Renal pelvis (tissue), 4 donors: ENCODE measurements around the gene FHAD1. TPM values are rescaled to one million over a fixed set of nuclear protein-coding genes. Genes with fewer than 3 reads are reported as not detected.
"Not testable (repeated sequence)": the region's sequence is repeated elsewhere in the genome, so short reads cannot be mapped to it uniquely, and the experiment has no call there.

Experiments used
- DNase-seq: peaks from one replicate; pipeline ENCODE4 v3.0.0-alpha.2; 2013
- polyA plus RNA-seq, 3 donors: library from polyadenylated mRNA; unstranded; fragments of 120-200 nt; gene quantifications; one replicate each; pipeline ENCODE4 v1.2.1, GENCODE V29; 2013; ENCODE audit not compliant: insufficient read length in 3 of 3

FHAD1 gene
- polyA plus RNA-seq, 3 donors, result 2.9 to 4.7 (median 3.5) TPM

DNA sequence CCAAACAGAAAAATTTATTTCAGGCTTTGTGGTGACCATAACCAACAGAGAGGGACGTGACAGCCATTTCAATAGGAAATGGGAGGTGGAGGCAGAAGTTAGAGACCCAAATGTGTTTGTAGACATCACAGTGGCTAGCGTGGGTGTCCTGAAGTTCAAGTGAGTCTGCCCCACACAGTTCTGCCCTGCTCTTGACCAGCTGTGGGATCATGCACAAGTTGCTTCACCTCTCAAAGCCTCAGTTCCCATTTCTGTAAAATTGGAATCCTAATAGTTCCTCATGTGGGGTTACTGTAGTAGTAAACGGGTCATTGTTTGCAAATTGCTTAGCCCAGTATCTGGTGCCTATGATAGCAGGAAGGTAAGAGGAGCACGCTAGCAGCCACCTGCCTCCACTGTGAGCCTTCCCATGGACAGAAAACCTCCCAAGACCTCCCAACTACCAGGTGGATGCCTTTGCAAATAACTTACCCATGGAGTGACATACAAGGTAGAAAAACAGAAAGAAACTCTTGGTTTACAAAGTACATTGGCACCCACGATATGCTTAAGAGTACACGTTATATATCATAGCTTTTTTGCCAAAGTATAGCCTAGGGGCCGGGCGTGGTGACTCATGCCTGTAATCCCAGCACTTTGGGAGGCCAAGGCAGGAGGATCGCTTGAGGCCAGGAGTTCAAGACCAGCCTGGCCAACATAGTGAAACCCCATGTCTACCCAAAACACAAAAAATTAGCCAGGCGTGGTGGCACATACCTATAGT is 29.1 kb downstream of the FHAD1 start:
- DNase-seq, result no peak

DNA sequence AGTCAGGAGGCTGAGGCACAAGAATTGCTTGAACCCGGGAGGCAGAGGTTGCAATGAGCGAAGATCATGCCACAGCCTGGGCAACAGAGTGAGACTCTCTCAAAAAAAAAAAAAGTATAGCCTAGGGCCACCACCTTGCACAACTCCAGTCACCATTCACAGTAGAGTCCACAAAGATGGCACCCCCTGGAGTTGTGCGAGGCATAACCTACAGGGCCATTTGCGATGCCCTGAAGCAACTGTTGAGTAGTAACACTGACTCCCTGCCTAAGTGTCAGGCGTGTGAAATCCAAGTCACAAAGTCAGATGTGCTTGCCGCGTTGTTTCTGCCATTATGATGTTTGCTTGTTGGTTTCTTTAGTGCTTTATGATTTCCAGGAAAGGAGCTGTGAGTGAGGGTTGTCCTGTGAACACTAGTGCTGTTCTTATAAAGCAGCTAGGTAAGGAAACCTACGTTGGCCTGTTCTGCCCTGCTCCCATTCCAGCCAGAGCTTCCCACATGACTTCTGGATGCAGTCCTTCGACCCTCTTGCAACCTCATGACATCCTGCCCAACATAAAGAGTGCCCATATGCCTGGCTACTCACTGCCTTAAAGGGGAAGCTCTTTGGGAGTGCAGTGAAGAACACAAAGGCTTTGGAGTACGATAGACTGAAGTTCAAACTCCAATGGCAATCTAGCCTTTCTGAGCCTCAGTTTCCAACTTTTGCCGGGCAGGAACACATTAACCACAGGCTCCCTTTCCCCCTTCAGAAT is 29.8 kb downstream of the FHAD1 start:
- DNase-seq, result no peak

DNA sequence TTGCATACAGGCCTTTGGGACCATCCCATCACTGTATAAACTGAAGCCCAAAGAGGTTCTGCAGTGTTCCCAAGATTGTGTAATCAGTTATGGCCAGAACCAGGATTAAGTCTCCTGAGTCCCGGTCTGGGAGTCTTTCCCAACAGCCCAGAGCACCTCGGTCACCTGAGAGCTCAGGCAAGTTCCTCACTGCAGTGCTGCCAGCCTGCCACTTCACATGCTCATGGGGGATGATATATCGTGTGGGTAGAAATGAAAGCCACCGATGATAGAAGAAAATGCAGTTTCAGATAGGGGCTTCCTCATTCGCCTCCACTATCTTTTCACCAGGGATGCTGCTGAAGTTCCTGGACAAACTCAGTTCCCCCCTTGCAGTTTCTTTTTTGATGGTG is 30.4 kb downstream of the FHAD1 start:
- no peak for DNase-seq

DNA sequence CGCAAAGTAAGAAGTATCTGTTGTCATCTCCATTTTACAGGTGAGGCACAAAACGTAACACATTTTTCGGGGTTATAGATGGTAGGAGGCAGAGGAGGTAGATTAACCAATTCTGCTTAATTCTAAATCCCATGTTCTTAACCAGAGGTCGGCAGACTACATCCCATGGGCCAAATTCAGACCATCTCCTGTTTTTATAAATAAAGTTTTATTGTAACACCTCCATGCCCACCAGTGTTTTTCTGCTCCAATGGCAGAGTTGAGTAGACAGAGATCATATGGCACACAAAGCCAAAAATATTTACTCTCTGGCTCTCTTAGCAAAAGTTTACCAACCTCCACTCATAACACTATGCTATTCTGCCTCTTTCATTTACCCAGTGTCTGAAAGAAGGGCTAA is 30.9 kb downstream of the FHAD1 start:
- DNase-seq, result no peak

DNA sequence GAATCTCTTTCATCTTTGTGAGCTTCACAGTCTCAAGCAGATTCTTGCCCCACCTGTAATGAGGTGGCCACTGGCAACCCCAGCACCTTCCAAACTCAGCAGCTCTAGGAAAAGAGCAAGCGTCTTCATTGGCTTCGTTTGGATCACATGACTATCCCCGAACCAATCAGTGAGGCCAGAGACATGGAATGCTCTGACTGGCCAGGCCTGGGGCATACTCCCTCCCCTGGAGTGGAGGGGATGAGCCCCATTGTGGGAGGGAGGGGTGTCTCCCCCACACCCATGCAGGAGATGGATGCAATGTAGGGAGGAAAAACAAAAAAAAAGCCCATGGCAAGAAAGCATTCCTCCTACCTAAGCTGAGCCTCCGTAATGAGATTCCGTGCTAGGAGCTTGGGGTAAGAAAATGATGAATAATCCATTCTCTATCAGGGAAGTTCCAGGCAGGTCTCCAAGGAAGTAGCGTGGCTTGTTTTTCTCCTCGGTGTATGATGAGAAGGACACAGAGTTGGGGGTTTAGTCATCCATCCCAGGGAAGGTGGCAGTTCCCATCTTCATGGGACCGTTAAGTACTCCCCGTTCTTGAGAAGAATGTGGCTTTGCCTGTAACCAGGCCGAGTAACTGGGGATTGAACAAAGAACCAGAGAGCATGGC is 32.7 kb downstream of the FHAD1 start:
- no peak for DNase-seq

DNA sequence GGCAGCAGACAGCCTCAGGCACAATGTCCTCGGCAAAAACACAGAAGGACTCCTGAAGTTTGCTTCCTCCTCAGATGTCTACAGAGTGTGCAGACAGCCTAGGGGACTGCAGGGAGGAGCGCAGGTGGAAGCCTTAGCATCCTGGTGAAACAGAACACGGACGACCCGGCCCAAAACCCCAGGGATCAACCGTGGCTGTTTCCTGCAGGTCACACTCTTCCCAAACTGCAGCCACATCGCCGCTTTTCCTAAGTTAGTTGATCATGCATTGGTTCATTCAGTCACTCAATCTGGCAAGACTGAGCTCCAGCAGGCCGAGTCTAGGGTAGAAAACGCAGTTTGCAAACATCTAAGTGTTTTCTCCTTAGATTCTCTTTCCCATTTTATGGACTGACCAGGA is 33.4 kb downstream of the FHAD1 start:
- DNase-seq, result no peak

DNA sequence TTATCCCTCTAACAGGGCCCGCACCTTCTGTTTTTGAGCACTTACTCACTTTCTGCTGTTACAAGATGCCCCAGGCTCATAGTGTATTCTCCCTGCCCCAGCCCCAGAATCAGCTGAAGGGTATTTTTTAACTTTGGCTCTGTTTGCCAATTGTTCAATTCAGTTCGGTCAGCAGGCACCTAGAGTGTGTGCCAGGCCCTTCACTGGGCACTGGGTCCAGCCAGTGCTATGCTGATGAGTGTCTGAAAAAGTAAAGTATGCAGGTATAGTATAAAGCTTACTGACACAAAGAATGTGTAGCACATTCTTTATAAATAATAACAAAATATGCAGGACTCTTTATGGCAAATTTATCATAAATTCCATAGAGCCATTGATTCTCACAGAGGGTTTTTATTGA is 35.0 kb downstream of the FHAD1 start:
- DNase-seq, result no peak

DNA sequence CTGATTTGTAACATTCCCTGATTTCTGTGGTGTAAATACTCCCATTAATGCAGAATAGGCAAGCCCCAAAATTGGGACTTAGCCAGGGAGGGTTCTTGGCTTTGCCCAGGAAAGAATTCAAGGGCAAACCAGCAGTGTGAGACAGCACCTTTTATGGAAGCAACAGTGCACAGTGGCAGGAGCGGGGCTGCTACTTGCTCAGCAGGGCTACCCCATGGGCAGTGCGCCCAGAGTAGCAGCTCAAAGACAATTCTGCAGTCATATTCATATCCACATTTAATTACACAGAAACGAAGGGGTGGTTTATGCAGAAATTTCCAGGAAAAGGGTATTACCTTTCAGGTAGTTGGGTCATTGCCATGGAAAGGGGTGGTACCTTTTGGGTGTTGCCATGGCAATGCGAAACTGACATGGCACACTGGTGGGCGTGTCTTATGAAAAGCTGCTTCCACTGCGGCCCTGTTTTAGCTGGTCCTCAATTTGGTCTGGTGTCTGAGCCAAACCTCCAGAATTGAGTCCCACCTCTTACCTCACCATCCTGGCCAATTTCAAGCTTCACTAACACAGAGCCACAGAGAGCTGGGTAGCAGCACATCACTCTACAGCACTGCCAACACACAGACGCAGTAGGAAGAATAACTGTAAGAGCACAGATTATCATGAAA is 35.9 kb downstream of the FHAD1 start:
- DNase-seq, result no peak

DNA sequence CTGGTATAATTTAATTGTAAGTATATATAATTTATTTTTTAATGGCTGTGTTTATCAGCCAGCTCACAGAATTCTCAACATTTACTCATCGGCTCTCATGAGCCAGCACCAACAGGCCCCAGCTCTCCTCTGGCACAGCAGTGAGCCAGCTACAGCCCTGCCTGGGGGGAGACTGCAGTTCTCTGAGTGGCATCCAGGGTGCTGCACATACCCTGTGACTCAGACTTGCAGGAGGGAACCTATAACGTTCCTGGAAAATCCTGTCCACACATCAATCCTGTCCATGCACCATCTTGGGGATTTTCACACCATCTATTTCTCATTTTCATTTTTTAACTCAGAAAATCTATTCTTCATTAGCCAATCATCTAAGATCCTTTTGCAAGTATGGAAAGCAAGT is 36.5 kb downstream of the FHAD1 start:
- DNase-seq, result no peak

DNA sequence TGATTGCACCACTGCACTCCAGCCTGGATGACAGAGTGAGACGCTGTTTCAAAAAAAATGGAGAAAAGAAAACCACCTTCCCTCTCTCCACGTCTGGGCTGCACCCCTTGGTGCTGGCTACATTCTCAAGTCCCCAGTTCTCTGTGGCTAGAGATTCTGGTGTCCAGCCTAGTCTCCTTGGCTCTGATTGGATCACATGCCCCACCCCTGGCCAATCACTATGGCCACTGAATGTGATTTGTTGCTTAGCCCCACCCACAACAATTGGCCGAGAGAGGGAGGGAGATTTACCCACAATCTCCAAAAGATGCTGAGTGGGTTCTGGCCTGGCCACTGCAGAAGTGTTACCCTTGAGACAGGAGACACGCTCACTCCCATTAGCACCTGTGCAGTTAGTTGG is 39.4 kb downstream of the FHAD1 start:
- DNase-seq, result no peak

DNA sequence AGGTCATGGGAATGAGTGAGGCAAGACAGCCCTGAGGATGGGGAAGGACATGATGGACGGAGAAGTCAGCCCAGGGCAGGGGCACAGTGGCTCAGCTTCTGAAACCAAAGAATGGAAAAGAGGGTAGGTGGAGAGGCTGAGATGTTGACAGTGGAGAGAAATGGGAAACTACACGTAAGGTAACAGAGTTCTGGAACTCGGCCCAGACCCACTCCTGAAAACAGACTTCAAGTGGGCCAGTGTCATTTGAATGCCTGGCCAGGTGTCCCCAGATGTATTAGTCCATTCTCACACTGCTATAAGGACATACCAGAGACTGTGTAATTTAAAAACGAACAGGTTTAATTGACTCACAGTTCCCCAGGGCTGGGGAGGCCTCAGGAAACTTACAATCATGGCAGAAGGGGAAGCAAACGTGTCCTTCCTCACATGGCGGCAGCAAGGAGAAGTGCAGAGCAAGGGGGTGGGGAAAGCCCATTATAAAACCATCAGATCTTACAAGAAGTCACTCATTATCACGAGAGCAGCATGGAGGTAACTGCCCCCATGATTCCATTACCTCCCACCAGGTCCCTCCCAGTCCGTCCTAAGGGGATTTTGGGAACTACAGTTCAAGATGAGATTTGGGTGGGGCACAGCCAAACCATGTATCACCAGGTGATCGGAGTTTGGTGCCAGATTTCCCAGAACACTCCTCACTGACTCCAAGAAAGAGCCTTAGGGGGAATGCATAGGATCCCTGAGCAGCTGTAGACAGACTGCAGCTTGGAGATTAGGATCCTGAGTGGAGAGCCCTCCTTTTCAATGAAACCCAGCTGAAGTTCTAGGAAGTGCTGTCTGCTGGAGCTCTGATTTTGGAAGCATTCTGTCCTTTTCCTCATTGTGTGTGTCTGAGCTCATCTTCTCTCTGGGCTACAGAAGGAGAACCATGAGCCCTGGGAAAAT is 40.3 kb downstream of the FHAD1 start:
- no peak for DNase-seq

DNA sequence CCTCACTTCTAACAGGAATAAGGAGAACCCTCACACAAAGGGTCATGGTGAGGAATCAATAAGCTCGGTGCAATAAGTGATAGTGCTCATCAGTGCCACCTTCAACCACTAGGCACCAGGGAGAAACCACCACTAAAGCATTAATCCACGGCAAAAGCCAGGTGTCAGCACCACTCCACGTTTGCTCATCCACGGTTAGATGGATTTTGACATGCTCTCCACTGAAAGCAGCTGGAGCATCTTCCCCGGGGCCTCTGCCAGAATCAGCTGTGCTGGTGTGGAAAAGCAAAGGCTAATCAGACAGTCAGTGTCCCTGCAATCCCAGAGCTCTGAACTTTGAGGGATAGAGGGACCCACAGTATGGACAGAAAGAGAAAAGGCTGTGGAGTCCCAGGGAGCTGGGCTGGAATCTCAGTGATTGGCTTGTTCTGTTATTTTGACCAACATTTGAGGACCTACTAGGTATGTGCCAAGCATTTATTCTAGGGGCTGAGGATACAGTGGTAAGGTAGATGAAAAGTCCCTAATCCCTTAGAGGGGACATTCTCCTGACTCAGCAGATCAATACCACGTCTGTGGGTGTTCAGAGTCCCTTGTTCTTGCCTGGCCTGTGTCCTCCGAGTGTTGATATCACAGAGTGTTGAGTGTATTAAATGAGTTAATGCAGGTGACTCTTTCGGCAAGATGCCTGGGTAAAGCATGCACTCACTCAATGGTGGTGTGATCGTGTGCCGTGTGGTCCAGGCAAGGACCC is 41.3 kb downstream of the FHAD1 start:
- no peak for DNase-seq

DNA sequence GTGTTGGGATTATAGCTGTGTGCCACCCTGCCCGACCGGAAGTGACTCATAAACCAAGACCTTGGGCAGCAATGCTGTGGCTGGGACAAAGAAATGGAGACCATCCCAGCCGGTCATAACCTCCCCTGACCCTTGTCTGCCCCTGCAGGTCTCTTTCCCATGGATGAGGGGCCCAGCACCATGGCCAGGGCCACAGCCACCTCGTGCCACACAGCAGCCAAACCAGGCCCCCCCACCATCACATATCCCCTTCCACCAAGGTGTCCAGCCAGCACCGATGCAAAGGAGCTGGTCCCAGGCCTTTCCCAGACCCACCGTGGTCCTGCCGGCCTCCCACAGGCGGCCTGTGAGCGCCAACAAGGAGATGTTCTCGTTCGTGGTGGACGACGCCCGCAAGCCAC is 42.2 kb downstream of the FHAD1 start:
- DNase-seq, result no peak

DNA sequence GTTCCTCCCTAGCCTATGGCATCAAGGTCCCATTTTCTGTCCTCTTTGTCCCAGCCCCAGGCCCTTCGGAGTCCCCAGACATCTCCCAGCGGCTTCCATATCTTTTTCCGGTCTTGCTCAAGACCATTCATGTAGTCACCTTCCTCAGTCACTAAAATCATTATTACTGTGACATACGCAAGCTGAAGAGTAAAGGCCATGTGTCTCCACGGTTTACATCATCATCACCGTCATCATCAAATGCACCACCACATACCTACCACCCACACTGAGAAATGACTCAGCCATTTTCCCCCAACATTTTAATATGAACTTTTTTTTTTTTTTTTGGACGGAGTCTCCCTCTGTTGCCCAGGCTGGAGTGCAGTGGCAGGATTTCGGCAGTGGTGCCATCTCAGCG is 43.4 kb downstream of the FHAD1 start:
- DNase-seq, result no peak

DNA sequence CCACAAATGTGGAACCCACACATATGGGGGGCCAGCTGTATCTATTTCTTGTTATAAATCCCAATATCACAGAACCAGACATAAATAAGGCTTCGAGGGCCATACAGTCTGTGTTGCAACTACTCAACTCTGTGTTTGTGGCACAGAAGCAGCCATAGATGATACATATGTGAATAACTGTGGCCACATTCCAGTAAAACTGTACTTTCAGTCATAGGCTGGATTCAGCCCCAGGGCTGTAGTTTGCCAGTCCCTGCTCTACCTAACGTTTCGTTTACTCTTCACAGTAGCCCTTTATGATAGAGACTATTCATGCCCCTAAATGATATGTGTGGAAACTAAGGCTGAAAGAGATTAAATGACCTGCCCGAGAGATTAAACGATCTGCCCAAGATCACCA is 48.7 kb downstream of the FHAD1 start:
- no peak for DNase-seq

DNA sequence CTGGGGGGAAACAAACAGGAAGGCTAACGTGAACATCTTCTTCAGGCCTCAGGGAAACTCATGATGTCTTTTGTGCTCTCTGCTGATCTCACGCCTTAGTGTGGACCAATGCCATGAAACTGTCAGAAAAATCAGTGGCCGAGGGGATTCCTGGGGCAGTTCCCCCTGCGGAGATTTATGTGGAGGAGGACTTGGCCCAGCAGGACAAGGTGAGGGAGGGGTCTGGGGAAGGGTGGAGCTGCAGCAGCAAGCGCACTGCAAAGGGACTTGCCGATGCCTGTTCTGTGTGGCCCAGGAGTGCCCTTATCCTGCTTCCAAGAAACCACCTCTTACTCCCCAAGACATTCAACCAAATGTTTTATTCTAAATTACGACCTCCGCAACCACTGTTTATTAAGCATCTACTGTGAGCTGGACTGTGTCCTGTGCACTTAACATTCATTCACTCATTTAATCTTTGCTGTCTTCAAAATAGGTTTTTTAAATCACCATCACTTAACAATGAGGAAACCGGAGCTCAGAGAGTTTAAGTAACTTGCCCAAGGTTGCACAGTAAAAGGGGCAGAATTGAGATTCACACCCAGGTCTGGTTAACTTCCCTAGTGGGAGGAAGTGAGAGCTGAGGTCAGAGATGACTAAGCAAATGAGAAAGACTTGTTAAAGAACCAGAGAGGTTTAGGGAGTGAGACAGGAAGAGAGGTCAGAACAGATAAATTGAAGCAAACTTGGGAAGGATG is 49.7 kb downstream of the FHAD1 start:
- no peak for DNase-seq

DNA sequence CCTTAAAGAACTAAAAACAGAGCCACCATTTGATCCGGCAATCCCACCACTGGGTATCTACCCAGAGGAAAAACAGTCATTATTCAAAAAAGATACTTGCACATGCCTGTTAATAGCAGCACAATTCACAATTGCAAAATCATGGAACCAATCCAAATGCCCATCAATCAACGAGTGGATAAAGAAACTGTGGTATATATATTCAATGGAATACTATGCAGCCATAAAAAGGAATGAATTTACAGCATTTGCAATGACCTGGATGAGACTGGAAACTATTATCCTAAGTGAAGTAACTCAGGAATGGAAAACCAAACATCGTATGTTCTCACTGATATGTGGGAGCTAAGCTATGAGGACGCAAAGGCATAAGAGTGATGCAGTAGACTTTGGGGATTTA is 51.0 kb downstream of the FHAD1 start:
- DNase-seq, result not testable (repeated sequence)

DNA sequence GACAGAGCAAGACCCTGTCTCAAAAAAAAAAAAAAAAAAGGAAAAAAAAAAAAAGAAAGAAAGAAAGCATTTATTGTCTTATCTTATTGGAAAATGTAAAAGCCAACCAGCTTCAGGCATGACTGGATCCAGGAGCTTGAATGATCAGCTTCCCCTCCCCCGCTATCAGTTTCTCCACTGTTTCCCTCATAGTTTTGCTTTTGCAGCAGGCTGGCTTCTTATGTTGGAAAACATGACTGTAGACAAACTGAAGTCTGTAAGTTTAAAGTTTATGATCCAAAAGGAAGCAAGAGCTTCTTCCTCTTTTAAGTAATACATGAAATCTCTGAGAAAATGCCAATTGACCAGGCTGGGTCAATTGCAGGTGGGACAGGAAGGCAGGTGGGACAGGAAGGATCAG is 52.2 kb downstream of the FHAD1 start:
- DNase-seq, result no peak

DNA sequence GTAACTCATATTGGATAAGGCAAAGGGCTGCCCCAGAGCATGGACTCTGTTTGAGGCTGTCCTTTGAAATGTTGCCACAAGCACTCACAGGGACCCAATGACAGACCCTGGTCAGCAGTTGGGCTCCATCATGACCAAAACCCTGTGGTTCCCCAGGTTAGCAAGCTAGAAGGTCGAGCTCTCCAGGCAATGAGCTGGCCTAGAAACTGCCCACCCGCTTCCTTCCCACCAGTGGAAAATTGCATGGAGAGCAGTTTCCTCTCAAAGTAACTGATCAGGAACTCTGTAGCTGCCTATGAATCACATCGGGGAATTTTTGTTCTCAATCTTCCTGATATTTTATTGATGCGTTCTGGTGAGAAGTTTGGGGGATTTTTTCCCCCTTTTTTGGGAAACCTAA is 52.8 kb downstream of the FHAD1 start:
- DNase-seq, result no peak

DNA sequence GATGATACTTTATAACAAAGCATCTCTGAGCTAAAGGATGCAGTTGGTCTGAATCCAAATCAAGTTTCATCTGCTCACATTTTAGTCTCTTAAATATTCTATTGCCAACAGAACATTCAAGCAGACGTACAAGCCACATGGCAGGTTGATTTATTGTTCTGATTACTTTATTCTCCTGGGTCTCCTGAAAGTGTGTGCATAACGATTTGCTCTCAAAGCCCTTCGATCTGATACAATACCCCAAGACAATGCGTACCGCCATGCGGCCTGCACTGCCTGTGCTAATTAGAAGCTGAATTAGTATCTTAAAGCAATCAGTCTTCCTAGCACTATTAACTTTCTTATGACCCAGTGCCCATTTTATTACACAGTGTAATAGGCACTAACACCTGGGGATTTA is 56.9 kb downstream of the FHAD1 start:
- DNase-seq, result no peak
